Hepatocyte (in vitro differentiated cells): ENCODE data around the gene NEK1.

Experiments used
- CTCF ChIP-seq: fragments of 200-600 bp; sonication (generic); IDR thresholded peaks from 2 replicates; pipeline ENCODE4 v1.5.1; 2016; ENCODE audit warnings: antibody characterized with exemption, mild to moderate bottlenecking; ENCODE audit not compliant: poor library complexity
- EZH2phosphoT487 ChIP-seq: fragments of 200-600 bp; sonication (generic); IDR thresholded peaks from one replicate; pipeline ENCODE4 v1.6.1; 2018; ENCODE audit warnings: antibody characterized with exemption, mild to moderate bottlenecking, low read depth, moderate library complexity; ENCODE audit not compliant: unreplicated experiment, severe bottlenecking

GRCh38 chr4:169384779-169385178 is 227.6 kb downstream of the NEK1 start:
- TF ChIP-seq CTCF (no peak), EZH2phosphoT487 (no peak)
